Stimulated activated CD4-positive, alpha-beta T cell treated with anti-CD3 and anti-CD28 coated beads, Interleukin-4, amount 100 ng/mL, for 48 hours (primary cell): ENCODE results near the gene SRRM2.

ENCODE experiments used
- DNase-seq, 2 donors: peaks; one replicate each; pipeline ENCODE4 v3.0.0-alpha.2; 2020; ENCODE audit warnings: low read depth in 2 of 2

Gene SRRM2

GRCh38 chr16:2798723-2799204 lies 46.3 kb downstream of the SRRM2 start:
- DNase-seq, result no peak

GRCh38 chr16:2799205-2799858 lies 46.9 kb downstream of the SRRM2 start:
- no peak for DNase-seq

GRCh38 chr16:2799859-2800226 lies 47.4 kb downstream of the SRRM2 start:
- DNase-seq, result no peak

GRCh38 chr16:2803545-2804195 lies 51.2 kb downstream of the SRRM2 start:
- DNase-seq, result no peak

DNA sequence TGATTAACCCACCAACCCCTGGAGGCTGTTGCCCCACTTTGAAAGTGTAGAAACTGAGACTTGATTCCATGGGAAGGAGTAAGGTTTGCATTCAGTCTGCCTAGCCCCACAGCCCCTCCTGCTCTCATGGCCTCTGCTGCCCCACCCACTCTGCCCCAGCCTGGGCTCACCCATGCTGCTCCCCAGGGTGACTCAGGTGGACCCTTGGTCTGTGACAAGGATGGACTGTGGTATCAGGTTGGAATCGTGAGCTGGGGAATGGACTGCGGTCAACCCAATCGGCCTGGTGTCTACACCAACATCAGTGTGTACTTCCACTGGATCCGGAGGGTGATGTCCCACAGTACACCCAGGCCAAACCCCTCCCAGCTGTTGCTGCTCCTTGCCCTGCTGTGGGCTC lies 52.3 kb downstream of the SRRM2 start:
- DNase-seq, result no peak

DNA sequence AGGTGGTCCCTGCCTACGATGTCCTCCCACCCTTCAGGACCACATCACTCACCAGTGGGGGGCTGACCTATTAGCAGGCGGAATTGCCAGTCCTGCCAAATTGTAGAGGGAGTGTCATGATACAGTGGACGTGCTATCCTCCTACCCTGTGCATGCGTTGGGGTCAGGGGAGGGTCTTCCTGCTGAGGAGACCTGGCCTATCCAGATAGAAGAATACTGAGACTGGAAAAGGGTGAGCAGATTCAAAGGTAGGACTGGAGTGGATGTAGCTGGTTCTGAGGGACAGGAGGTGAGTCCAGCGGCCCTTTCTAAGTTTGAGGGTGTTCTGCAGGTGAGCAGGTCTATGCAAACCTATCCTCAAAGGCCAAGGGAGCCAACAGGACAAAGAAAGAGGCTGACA lies 53.8 kb downstream of the SRRM2 start:
- DNase-seq, result no peak

GRCh38 chr16:2808181-2808580 lies 55.7 kb downstream of the SRRM2 start:
- DNase-seq, result no peak

- DNase-seq, result no peak
Measured at GRCh38 chr16:2809149-2809760, 56.8 kb downstream of the SRRM2 start.

- DNase-seq, result no peak
Measured at GRCh38 chr16:2810651-2811050, 58.2 kb downstream of the SRRM2 start.

- DNase-seq, result no peak
Measured at GRCh38 chr16:2811703-2812471, 59.4 kb downstream of the SRRM2 start.

GRCh38 chr16:2813771-2814221 lies 61.4 kb downstream of the SRRM2 start:
- no peak for DNase-seq

GRCh38 chr16:2814551-2815298 lies 62.3 kb downstream of the SRRM2 start:
- no peak for DNase-seq

DNA sequence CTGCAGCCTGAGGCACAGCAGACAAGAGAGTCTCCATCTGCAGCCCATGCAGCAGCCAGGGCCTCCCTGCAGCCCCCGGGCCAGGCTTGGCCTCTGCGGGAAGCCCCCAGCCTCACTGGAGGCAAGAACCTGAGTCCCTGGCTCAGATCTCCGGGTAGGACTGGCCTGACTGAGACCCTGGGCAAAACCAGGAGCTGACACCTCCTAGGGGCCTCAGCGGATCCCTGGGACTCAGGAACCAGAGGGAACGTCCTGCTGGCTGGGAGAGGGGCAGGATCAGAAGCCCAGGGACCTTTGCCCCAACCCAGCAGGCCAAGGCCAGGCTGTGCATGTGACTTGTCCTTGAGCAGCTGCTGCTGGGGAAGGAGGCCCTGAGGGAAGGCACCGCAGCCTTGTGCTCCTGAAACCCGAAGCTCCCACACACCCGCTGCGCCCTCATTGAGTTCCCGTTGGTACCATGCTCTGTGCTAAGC lies 62.9 kb downstream of the SRRM2 start:
- no peak for DNase-seq

GRCh38 chr16:2816751-2817339 lies 64.4 kb downstream of the SRRM2 start, which contains the start of gene PRSS21:
PRSS21 (plus strand) TSS chr16:2817237; CDS start chr16:2817269, 32 bp downstream.
- peak in 1 of 2 donors; percentile 31 for DNase-seq

GRCh38 chr16:2817340-2818271 lies 65.2 kb downstream of the SRRM2 start:
- DNase-seq, result no peak

DNA sequence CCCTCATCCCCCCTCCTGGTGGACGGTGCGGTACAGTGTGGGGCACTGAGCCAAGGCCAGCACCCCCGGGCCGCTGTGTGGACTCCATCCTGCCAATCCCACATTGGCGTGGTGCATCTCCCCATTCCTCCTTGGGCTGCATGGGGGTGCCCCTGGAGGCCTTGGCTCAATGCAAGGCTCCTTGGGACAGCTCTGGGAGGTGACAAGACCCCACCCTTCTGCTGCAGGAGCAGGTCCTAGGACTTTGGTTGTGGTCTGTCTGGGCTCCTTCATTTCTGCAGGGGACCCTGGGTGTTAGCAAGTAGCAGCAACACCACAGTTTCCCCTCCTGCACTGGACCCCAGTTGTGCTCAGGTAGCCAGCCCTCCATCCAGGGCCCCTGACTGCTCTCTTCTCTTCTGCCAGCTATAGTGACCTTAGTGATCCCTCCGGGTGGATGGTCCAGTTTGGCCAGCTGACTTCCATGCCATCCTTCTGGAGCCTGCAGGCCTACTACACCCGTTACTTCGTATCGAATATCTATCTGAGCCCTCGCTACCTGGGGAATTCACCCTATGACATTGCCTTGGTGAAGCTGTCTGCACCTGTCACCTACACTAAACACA lies 65.9 kb downstream of the SRRM2 start:
- no peak for DNase-seq

- no peak for DNase-seq
Measured at GRCh38 chr16:2819179-2819938, 66.9 kb downstream of the SRRM2 start.
